Kidney (tissue), 14 donors: ENCODE results near the gene SRSF3. TPM values are rescaled to one million over a fixed set of nuclear protein-coding genes. Genes with fewer than 3 reads are reported as not detected.

Experiments used
- DNase-seq, 5 donors: peaks; one replicate each; pipeline ENCODE4 v3.0.0-alpha.2; 2013 to 2020
- FAIRE-seq: peaks from 2 replicates; lab custom pipeline; 2012; peaks lifted over from hg19 to GRCh38; lab: Jason Lieb, UNC
- H3K27ac ChIP-seq, 2 donors: one replicate each; pipeline ENCODE4 v1.7.0; 2013; ENCODE audit warnings: low read depth in 2 of 2, low read length in 2 of 2, inconsistent platforms in 1 of 2
- H3K27me3 ChIP-seq: one replicate; pipeline ENCODE4 v1.7.1; 2013; ENCODE audit warnings: low read length, inconsistent platforms; ENCODE audit not compliant: control insufficient read depth, insufficient read depth
- H3K36me3 ChIP-seq, 3 donors: one replicate each; pipeline versions ENCODE4 v1.7.0 to v1.7.1; 2013; ENCODE audit warnings: low read length in 3 of 3, control low read depth in 1 of 3, inconsistent platforms in 1 of 3; ENCODE audit not compliant: insufficient read depth in 3 of 3, control insufficient read depth in 2 of 3
- H3K4me1 ChIP-seq, 3 donors: one replicate each; pipeline versions ENCODE4 v1.7.0 to v1.7.1; 2013; ENCODE audit warnings: low read length in 3 of 3, inconsistent platforms in 1 of 3, low read depth in 1 of 3; ENCODE audit not compliant: control insufficient read depth in 2 of 3, insufficient read depth in 2 of 3
- H3K4me3 ChIP-seq, 3 donors: one replicate each; pipeline versions ENCODE4 v1.7.0 to v1.8.1; 2013; ENCODE audit warnings: low read length in 3 of 3, control low read depth in 1 of 3, inconsistent platforms in 1 of 3
- H3K9ac ChIP-seq, 3 donors: one replicate each; pipeline versions ENCODE4 v1.7.0 to v1.7.1; 2013; ENCODE audit warnings: low read length in 3 of 3, control low read depth in 1 of 3, inconsistent platforms in 1 of 3
- H3K9me3 ChIP-seq, 3 donors: one replicate each; pipeline versions ENCODE4 v1.7.0 to v1.7.1; 2013; ENCODE audit warnings: low read length in 3 of 3, control low read depth in 1 of 3, inconsistent platforms in 1 of 3; ENCODE audit not compliant: control insufficient read depth in 2 of 3, insufficient read depth in 1 of 3
- CTCF ChIP-seq: IDR thresholded peaks from 3 replicates; pipeline ENCODE4 v1.5.1; 2012; ENCODE audit warnings: mild to moderate bottlenecking, moderate library complexity, borderline replicate concordance; ENCODE audit not compliant: insufficient read depth; ENCODE audit errors: extremely low read depth
- intact Hi-C: fragments of 100-400 bp; cut with DNase I; formaldehyde crosslinking; loops from one replicate; pipeline ENCODE4 v1.11.1; 2022
- polyA plus RNA-seq: library from polyadenylated mRNA; stranded (reverse); fragments of 350-450 nt; fragmentation: Illumina TruSeq; extraction: RNeasy Lipid Tissue Mini Kit (QIAGEN cat#74804); gene quantifications from one replicate; pipeline ENCODE4 v1.2.3, GENCODE V29; 2014; ENCODE audit warnings: low read depth, low replicate concordance; ENCODE audit not compliant: insufficient read depth
- total RNA-seq: library from RNA; stranded (reverse); fragmentation: NEBNext Ultra II Directional; extraction: Animal tissue kit (Norgen Biotek cat#: 25700); gene quantifications from one replicate; pipeline ENCODE4 v1.2.1, GENCODE V29; 2021
- donor health status: control.
- donor health status: control.
- donor health status: control.
- donor health status: control.
- donor health status: control.
- donor health status: DM: yes; HTN: yes; CAD: no.
- donor health status: Normal renal cell carcinoma (clear cell type).

SRSF3 gene
- total and polyA plus RNA-seq, 2 donors from 2014 or later = 222 to 257 TPM

GRCh38 chr6:36613200-36613995 is 19.2 kb downstream of the SRSF3 start:
- TF ChIP-seq CTCF = no peak
- FAIRE-seq (no peak), DNase-seq (no peak)
- intact Hi-C loops = loop anchor here (10.0 kb wide), 1 partner anchor 141 kb away; no protein-coding TSS in a partner anchor
- Histone ChIP-seq H3K4me3 (no peak overlapping the region), H3K4me1 (peaks cover 0 to 4% (median 0%) of the 10 kb centered on the region in 3 donors), H3K9me3 (no peaks in the 10 kb centered on the region), H3K36me3 (peaks cover 6 to 8% (median 7%) of the 10 kb centered on the region in 3 donors), H3K9ac (no peak overlapping the region), H3K27me3 (no peaks in the 10 kb centered on the region), H3K27ac (no peak overlapping the region)

GRCh38 chr6:36615018-36615761 is 21.0 kb downstream of the SRSF3 start:
- DNase-seq = no peak
- Histone ChIP-seq H3K27me3 (no peaks in the 10 kb centered on the region), H3K9ac (no peak overlapping the region), H3K27ac (no peak overlapping the region), H3K9me3 (no peaks in the 10 kb centered on the region), H3K36me3 (peaks cover 0 to 6% (median 5%) of the 10 kb centered on the region in 3 donors), H3K4me3 (no peak overlapping the region), H3K4me1 (no peaks in the 10 kb centered on the region)
- intact Hi-C loops = loop anchor here (10.0 kb wide), 1 partner anchor 140 kb away; no protein-coding TSS in a partner anchor
- no peak for FAIRE-seq
- peak; percentile 79 for TF ChIP-seq CTCF

GRCh38 chr6:36616893-36617521 is 22.8 kb downstream of the SRSF3 start:
- no peak for FAIRE-seq
- TF ChIP-seq CTCF = no peak
- Histone ChIP-seq H3K36me3 (peaks cover 0 to 2% (median 0%) of the 10 kb centered on the region in 3 donors), H3K4me1 (peaks cover 0 to 3% (median 0%) of the 10 kb centered on the region in 3 donors), H3K9ac (no peak overlapping the region), H3K4me3 (no peak overlapping the region), H3K9me3 (no peaks in the 10 kb centered on the region), H3K27me3 (no peaks in the 10 kb centered on the region), H3K27ac (no peak overlapping the region)
- intact Hi-C loops = loop anchor here (10.0 kb wide), 1 partner anchor 138 kb away; no protein-coding TSS in a partner anchor
- DNase-seq = peak in 1 of 5 donors; percentile 73
